NCI-H774 (cell line): ENCODE data around the gene NTN5.
"Not testable (repeated sequence)": the region's sequence is repeated elsewhere in the genome, so short reads cannot be mapped to it uniquely, and the experiment has no call there.

Experiments used
- DNase-seq: peaks from one replicate; lab custom pipeline; 2025; lab: John Stamatoyannopoulos, UW

The NTN5 gene

DNA sequence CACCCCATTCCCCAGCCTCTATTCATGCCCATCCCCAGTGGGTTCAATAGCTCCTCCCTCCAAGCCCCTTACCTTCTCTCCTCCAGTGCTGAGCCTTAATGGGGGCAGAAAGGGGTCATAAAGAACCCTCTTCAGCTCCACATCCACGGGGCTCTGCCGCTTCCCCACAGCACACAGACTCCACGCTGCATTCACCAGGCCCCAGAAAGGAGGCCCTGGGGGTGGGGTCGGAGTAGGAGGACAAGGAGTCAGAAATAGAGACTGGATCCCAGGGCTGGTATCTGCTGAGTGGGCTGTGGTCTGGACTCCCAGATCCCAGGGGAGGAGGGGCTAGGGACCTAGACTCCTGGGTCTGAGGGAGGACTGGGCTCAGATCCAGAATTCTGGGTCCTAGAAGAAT is 28.5 kb downstream of the NTN5 start:
- no peak for DNase-seq

DNA sequence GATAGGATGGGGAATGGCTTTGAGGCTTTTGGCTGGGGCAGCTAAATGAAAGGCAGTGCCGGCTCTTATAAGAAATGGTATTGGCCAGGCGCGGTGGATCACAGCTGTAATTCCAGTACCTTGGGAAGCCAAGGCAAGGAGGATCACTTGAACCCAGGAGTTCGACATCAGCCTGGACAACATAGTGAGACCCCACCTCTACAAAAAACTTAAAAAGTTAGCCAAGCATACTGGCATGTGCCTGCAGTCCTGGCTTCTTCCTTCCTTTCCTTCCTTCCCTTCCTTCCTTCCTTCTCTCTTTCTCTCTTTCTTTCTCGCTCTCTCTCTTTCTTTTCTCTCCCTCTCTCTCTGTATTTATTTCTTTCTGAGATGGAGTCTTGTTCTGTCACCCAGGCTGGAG is 30.0 kb downstream of the NTN5 start:
- no peak for DNase-seq

DNA sequence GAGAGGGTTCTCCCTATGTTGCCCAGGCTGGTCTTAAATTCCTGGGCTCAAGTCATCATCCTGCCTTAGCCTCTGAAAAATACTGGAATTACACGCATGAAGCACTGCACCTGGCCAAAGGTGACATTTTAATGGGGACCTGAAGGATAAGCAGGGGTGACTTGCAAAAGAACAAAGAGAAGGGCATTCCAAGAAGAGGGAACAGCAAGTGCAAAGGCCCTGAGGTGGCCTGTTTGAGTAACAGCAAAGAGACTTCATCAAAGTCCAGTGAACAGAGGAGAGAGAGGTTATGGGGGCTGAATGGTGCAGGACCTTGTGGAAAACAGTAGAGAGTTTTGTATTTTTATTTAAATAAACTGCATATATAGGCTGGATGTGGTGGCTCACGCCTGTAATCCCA is 31.0 kb downstream of the NTN5 start:
- no peak for DNase-seq

DNA sequence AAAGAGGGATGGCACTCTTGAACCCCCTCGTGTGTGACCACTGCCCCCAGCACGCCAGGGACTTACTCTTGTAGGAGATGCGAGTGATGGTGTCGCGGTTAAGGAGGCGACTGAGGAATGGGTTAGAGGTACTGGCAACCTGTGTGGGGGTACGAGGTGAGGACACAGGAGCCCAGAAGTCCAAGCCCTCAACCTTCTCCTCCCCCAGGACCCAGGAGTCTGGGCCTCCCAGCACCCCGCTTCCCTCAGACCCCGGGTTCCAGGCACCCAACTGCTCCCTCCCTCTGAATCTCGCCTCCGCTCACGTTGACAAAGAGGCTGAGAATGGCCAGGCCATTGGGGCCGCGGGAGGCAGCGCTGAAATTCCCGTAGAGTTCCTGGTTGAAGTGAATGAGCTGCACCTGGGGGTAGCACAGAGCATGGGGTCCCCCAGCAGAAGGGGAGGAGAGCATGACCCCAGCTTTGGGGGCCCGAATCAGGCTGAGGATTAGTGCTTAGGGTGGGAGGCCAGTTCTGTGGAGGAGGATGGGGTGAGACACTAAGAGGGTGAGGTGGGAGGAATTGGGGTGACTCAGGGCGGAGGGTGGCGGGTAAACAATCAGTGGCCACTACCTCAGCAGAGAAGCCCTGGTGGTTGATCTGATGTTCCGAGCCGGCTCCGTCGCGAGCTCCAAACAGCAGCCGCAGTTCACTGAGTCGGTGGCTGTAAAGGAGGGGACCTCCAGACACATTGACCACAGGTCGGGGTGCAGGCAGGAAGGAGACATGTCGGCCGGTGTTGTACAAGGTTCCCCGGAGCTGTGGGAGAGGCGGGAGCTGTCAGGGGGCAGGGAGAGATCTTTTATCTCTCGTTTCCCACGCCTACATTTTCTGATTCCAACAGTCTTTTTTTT is 33.1 kb downstream of the NTN5 start:
- no peak for DNase-seq

DNA sequence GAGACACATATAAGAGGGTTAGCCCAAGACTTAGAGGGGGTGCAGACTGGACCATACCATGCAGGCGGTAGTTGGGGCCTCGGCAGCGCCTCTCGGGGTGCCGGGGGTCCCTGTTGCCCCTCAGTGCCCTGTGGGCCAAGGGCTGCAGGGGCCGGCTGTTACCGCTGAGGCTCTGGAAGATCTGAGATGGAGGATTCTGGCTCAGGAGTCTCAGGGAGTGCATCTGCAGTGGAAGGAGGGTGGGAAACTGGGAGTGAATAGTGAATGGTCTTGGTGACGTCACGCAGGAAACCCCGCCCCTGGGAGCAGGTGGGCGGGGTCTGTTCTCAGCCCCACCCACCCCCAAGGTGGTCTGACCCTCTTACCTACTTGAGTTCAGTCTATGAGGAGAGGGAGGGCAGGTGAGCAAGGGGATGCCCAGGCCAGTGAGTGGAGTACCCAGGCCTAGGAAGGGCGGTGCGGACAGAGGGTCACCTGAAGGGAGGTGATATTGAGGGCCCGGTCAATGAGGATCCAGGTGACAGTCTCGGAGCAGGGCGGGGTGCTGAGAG is 33.9 kb downstream of the NTN5 start:
- no peak for DNase-seq

DNA sequence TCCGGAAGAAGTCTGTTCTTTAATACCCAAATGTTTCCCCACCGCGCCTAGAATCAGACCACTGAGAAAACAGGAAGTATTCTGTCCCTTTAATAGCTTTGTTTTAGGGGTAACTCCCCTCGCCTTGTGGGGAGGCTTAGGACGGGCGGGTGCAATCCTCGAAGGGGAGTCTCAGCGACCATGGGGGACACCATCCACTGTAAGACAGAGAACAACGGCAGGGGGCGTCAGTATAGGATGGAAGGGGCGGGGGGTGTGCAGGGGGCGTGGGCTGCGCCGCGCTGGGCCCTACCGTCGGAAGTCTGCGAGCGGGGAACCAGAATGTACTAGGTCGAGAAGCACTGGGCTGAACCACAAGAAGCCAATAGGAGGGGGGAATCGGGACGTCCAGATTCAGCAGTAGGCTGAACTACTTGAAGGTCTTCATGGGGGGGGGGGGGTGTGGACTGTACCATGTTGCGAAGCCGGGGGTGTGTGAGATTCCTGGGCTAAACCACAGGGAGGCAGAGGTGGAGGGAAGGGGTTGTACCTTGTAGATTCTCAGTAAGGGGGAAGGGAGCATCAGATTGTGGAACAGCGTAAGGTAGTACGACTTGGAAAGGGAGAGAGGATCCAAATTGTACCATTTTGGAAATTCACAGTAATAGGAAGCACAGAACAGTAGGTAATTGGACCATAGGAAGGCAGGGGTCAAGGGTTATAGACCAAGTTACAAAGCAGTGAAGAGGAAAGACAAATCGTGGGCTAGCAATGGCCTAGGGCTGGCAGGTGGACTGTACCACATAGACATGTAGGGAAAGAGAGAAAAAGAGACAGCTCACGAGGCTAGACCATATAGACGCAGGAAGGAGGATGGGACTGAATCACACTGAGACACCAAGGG is 34.6 kb downstream of the NTN5 start:
- peak; percentile 88 for DNase-seq

DNA sequence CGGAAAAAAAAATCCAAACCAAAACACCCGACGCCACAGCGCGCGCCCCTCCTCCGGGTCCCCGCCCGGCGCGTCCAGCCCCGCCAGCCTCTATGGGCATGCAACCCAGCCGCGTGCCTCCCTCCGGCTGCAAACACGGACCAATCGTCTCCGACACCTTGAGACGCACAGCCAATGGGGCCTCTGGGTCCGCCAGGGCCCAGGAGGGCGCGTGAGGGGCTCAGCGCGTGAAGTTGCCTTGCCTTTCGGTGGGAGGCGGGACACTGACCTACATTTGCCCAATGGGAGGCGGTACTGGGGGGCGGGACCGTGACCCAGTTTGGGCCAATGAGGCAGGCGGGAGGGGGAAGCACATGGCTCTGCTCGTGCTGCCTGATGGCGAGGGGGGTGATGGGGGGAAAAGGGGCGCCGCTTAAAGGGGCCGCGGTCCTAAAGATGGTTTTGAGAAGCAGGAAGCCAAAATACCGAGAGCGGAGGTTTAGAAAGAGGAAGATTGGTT is 35.3 kb downstream of the NTN5 start:
- peak; percentile 99 for DNase-seq

DNA sequence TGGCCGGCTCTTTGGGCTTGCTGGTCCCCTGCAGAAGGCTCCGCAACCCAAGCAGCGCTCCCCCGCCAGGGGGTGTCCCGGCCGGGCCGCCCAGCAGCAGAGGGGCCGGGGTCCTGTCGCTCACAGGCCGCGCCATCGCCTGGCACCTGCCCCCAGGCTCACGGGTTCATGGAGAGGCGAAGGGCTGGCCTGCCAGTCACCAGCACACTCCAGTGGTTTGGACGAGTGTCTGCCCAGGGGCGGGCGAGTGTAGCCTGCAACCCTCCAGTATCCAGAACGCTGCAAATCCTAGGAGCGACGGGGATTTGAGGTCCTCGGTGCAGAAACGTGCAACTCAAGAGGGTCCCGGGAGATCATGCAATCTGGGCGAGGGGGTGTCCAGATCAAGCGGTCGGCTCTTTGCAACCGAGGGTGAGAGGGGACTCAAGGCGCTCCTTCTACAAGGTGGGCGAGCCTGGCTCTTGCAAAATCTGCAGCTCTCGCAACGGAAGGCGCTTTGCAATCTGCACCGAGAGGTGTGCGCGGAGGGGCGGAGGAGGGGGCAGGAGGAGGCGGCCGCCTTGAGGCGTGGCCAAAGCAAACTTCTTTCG is 35.9 kb downstream of the NTN5 start, which contains the start of gene DBP:
Gene DBP, minus strand, starts transcription at position 521 of the 590 bp plus-strand sequence. Its CDS starts 385 bp downstream, at position 136.
- DNase-seq, result no peak

DNA sequence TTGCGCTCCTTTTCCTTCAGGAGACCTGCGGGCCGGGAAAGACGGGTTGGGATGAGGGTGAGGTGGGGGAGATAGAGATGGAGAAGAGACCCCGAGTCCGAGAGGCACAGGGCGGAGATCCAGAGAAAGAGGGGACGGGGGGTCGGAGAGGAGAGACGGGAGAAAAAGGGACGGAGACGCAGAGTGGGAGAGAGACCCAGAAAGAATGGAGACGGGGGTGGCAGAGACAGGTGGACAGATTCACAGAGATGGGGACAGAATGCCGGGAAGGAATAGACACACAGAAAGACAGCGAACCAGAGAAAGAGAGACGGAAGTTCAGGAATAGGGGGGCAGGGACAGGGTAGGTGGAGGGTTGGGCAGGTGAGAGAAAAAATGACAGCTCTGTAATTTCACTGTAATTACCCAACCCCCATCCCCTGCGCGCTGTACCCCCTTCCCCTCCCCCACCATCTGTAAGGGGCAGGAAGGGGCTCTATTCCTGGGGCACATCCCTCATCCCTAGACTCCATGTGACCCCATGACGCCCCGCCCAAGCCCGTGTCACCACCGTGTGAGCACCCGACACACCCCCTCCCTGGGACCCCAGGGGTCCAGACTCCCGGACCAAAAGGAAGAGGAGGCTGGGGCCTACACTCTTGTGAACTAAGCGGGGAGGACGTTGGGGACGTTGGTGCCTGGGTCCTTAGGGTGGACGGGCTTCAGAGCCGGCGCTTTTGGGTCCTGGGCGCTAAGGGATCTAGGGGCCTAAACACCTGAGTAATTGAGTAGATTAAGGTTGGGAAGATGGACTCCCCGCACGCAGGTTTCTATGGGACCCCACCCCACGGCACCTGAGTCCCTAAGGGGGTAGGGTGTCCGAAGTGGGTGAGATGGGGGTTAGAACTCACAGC is 36.6 kb downstream of the NTN5 start:
- DNase-seq, result no peak

DNA sequence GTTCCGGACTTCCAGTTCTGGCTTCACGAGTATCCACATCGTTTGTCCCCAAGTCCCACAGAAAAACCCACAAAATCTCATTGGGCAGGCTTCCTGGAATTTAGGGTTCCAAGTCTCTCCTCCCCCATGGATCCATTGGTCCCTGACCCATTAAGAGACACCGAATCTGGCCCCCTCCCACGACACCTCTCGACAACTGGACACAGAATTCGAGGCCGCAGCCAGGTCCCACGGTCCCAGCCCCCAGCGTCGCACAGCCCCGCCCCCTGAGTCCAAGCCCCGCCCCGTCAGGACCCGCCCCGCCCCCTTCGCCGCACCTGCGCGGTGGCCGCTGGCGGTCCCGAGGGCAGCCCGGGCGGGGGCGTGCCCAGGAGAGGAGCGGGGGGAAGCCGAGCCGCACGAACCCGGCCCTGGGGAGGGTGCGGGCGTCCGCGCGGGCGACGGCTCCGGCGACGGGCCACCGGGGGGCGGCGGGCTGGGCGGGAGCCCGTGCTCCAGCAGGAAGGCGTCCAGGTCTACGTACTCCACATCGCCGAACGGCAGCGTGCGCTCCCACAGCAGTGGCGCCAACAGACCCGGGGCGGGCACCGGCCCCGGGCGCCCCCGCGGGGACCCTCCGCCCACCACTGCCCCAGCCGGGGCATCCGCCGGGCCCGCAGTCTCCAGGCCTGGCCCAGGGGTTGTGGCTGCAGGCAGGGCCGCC is 37.4 kb downstream of the NTN5 start:
- DNase-seq, result peak; percentile 65

DNA sequence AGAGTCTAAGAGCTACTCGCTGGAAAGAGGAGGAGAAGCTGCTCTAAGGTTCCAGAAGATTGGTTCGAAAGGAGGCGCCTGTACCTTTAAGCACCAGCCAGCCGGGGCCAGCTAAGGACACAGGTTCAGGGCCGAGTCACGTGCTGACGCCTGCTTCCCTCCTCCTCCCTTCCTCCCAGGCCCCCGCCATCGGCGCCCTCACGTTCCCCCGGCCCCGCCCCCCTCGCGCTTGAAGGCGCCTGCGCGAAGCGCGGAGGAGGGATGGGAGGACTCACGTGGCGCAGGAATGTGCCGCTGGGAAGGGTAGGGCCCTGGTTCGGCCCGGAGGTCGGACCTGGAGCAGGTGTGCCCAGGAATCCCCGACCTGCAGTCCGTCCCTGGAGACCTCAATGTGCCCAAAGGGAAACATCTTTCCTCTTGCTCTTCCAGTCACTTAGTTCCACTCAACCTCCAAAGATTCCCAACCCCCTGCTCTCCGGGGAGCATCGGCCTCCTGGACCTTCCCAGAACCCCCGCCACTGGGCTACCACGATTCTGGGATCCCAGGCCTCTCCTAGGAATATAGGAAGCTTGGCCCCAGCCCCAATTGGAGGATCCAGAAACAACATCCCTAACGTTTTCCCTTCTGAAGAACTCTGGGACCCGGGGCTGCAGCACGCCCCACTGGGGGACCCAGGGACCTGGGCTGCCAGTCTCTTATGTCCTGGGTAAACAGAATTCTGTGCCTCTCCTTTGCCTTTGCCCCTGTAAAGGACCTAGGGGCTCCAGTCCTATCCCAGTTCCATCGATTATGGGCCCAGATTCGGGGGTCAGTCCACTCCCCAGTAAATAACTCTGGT is 38.2 kb downstream of the NTN5 start:
- DNase-seq, result peak; percentile 97

DNA sequence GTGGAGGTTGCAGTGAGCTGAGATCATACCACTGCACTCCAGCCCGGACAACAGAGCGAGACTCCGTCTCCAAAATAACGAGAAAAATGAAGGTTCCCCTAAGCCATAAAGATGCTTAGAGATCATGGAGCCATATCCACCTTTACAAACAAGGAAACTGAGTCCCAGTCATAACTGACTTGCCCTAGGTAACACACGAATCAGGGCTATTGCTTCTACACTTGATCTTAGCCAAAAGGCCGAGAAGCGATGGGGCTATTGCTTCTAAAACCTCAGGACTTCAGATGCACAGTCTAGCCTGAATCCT is 38.8 kb downstream of the NTN5 start:
- DNase-seq, result no peak

DNA sequence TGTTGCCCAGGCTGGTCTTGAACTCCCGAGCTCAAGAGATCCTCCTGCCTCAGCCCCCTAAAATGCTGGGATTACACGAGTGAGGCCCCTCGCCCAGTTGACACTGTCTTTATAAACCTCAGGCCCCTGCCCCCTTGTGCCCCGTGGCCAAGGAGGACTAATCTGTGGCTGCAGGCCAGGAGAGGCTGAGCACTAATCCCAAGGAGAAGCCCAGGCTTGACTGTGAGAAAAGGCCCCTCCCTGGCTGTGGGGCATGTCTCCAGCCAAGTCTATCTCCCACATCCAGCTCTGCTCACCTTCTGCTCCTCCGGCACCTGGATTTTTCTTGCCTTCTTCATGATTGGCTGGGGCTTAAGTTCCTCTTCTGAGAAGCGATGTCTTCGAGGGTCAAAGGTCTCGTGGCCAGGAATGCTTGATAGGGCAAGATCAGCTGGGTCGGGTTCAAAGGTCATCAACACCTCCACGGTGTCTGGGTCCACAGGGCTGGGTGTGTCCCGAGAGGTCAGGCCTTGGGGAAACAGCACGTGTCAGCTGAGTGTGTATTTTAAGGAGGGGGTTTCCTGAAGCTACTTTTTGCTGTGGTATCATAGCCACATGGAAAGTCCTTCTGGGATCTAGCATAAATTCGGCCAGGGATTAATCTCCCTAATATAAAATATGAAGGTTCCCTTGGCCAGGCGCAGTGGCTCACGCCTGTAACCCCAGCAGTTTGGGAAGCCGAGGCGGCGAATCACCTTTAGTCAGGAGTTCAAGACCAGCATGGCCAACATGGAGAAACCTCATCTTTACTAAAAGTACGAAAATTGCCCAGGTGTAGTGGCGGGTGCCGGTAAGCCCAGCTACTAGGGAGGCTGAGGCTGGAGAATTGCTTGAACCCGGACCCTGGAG is 39.4 kb downstream of the NTN5 start:
- DNase-seq, result no peak

DNA sequence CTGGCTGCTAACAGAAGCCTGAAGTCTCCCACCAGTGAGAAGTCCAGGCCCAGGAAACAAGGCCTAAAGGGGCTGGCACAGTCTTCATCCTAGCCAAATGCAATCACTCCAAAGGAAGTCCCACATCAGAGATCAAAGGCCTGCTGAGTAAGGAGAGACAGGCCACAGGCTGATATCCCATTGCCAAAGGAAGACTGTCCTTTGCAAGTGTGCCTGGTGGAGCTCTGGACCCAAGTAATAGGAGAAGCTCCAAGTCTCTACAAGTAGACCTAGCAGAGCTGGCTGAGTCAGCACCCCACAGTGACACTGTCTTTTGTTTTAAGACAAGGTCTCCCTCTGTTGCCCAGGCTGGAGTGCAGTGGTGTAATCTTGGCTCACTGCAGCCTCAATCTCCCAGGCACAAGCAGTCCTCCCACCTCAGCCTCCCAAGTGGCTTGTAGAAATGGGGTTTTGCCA is 40.1 kb downstream of the NTN5 start:
- DNase-seq, result no peak

DNA sequence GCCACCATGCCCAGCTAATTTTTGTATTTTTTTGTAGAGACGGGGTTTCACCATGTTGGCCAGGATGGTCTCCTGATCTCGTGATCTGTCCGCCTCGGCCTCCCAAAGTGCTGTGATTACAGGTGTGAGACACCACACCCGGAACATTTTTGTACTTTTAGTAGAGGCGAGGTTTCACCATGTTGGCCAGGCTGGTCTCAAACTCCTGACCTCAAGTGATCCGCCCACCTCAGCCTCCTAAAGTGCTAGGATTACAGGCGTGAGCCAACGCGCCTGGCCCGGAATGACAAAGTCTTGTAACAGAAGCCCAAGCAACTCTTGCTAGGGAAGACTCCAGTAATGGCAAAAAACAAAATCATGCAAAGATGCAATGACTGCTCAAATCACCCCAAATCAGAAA is 40.5 kb downstream of the NTN5 start:
- not testable (repeated sequence) for DNase-seq

DNA sequence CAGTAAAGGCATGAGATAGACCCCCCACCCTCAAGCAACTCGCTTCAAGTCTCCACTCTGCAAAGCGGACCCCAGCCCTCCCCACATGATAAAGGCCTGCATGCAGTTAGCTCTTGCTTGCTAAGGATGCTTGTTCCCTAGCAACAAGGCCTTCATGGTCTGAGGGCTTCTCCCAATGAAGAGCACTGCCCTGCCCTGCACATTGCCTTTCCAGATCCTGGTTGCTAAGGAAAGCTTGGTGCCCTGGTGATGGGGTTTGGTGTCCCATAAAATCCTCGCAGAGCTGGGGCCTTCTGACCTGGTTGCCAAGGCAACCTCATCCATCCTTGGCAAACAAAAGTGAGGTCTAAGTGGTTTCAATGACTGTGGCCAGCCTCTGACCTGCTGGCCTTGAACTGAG is 41.6 kb downstream of the NTN5 start:
- no peak for DNase-seq

DNA sequence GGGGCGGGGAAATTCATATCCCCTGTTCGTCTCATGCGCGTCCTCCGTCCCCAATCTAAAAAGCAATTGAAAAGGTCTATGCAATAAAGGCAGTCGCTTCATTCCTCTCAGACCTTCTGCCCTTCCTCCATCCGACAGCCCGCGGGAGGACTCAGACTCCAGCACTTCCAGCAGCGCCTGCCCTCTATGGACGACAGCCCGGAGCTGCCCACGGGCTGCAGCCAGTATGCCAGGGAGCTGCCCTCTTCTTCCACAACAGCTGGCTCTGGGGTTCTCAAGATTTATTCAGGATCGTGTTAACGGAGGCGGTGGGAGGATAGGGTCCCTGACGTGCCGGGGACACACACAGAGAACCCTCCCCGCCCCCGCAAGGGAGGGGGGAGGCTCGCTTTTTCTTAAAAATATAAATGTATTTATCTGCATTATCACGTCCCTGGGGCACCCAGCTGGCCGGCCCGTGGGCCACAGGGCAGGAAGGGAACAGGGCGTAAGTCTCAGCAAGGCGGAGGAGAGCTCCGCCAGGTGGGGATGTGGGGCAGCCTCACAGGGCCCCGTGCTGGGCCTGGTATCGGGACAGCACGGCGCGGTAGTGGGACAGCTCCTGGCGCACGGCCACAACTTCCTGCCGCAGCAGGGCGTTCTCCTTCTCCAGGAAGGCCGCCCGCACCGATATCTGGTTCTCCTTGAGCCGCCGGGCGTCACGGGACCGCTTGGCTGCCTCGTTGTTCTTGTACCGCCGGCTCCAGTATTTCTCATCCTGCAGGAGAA is 42.3 kb downstream of the NTN5 start:
- no peak for DNase-seq
